PC-9 (cell line): ENCODE measurements around the gene PTPRM.

Experiments
- EZH2 ChIP-seq: fragments of 200-600 bp; sonication (generic); IDR thresholded peaks from 2 replicates; pipeline ENCODE4 v1.8.0; 2017; ENCODE audit warnings: antibody characterized with exemption, low read depth
- TF ChIP-seq, protein P1 (sequence below): fragments of 200-600 bp; sonication (generic); conservative IDR thresholded peaks from 2 replicates; pipeline ENCODE4 v1.6.1; 2017; ENCODE audit warnings: mixed run types, antibody characterized with exemption, mild to moderate bottlenecking, moderate library complexity

DNA sequence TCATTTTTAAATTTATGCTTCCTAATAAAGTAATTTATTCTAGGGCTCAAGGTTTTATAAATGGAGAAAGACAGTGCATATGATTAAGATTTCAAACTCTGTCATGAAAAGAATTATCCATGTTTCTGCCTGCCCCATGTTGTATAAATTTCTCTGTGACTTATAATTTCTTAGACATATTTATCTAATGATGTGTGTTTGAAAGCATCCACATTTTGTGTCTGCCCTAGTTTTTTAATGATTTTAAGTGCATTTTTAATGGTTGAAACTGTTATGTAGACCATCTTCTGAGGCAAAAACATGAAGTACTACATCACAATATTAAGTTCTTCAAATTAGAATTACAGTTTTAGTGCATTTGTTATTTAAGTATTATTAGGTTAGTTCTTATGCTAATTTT is 71.2 kb downstream of the PTPRM start:
- TF ChIP-seq, protein P1, sequence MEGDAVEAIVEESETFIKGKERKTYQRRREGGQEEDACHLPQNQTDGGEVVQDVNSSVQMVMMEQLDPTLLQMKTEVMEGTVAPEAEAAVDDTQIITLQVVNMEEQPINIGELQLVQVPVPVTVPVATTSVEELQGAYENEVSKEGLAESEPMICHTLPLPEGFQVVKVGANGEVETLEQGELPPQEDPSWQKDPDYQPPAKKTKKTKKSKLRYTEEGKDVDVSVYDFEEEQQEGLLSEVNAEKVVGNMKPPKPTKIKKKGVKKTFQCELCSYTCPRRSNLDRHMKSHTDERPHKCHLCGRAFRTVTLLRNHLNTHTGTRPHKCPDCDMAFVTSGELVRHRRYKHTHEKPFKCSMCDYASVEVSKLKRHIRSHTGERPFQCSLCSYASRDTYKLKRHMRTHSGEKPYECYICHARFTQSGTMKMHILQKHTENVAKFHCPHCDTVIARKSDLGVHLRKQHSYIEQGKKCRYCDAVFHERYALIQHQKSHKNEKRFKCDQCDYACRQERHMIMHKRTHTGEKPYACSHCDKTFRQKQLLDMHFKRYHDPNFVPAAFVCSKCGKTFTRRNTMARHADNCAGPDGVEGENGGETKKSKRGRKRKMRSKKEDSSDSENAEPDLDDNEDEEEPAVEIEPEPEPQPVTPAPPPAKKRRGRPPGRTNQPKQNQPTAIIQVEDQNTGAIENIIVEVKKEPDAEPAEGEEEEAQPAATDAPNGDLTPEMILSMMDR: no peak
- TF ChIP-seq EZH2: no peak
